ENCODE measurements around the gene NR2E1.

DNA sequence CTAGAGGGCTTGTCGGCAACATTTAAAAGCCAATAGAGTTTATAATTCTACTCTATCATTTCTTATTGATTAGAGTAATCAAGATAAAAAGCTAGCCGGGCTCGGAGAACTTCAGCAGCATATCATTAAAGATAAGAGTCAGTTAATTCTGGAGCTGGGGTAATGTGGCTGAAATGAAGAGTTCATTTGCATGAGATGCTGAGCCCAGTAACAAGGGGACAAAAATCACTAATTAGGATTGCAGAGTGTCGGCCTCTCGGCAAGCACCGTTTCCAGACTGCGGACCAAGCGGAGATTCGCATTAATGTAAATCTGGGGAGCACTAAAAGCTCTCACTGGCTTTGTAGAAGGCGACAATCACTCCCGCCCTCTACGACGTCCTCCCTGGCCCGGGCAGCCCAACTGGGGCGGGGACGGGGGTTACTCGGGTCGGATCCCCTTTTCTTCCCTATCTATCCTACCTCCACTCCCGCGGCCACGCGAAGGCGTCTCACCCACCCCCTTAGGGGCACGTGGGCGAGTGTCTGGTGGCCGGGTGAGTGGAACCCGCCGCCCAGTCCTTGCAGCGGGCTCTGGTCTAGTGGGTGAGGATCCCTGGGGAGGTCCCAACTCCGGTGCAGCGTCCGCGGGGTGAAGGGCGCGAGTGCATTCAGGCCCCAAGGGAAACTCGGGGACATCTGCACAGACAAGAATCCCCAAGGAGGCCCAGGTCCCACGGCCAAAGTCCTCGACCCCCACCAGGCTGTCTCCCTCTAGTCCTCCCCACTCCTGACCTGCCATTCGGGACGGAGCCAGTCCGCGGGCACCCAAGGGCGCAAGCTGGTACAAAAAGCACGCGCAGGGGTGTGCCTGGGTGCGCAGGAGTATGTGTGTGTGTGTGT is 49.0 kb upstream of the NR2E1 start:
- TF ChIP-seq, protein P1, sequence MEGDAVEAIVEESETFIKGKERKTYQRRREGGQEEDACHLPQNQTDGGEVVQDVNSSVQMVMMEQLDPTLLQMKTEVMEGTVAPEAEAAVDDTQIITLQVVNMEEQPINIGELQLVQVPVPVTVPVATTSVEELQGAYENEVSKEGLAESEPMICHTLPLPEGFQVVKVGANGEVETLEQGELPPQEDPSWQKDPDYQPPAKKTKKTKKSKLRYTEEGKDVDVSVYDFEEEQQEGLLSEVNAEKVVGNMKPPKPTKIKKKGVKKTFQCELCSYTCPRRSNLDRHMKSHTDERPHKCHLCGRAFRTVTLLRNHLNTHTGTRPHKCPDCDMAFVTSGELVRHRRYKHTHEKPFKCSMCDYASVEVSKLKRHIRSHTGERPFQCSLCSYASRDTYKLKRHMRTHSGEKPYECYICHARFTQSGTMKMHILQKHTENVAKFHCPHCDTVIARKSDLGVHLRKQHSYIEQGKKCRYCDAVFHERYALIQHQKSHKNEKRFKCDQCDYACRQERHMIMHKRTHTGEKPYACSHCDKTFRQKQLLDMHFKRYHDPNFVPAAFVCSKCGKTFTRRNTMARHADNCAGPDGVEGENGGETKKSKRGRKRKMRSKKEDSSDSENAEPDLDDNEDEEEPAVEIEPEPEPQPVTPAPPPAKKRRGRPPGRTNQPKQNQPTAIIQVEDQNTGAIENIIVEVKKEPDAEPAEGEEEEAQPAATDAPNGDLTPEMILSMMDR (conservative IDR thresholded peaks at IDR 0.05): no peak
- TF ChIP-seq EZH2 (IDR thresholded peaks at IDR 0.05; ENCODE audit: low read depth): no peak
